ENCODE results near the gene NRGN.

Gene NRGN

DNA sequence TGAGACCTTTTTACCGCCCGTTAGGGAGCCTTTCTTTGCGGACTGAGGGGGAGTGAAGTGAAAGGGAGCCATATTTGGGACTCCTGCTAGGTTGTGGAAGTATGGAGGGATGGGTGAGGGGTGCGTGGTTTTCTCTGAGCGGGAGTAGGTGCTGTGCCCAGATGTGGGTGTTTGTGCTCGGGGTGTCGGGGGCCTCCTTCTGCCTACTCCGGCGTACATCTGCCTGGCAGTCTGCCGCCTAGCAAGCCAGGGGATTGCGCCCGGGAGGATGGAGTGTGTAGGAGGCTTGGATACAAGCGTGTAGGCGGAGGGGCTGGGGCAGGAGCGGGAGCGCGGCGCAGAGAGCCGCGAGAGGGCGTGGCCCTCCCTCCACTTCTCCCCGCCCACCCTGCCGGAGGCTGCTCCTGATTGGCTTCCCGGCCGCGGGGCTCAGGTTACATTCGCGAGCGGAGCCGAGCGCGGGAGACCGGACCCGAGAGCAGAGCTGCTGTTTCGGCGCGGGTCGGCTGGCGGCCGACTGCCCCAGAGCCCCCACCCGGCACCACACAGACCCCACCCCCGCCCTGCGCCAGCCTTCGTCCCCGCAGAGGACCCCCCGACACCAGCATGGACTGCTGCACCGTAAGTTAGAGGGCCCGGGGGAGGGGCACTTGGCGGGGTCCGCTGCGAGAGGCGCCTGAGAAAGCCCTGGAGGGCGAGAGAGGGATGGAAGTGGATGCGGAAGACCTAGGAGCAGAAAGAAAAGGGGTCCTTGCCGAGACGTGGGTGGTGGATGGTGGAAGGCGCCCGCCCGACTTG, at the start of gene NRGN:
TSS of gene NRGN (plus strand) at position 464 of the 798 bp plus-strand sequence. CDS start at position 607, 143 bp downstream.
- DNase-seq, result peak in 47 of 51 donors; percentile 9 to 82 (median 60)

DNA sequence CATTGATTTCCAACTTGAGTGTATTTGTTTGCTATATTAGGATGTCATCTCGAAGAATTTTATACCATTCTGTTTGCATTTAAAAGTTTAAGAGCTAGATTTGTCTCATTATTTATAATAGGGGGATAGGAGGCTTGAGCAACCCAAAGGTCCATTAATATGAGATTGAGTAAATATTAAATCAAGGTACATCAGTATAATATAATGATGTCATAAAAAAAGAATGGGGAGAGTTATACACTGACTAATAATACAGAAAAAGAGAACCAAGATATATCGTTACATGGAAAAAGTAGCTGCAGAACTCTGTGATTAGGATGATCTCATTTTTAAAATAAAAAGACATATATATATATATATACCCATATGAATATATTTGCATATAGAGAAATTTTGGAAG, 46.6 kb upstream of the NRGN start:
- DNase-seq, result no peak

DNA sequence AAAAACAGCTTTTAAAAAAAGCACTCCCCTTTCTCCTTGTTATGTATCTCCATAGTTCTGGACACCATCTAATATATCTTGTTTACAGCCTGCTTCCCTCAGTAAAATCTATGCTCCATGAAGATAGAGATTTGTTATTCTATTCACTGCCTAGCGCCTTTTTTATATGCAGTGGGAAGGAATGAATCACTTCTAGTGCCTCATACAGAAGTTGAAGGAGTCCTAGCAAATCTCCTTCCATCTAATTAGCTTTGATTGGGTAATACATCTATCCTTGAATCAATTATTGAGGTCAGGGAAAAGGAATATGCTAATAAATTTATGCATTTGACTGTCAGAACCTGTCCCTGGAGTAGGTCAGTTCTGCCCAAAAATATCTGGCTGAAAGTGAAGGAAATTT, 40.2 kb upstream of the NRGN start:
- DNase-seq, result no peak

DNA sequence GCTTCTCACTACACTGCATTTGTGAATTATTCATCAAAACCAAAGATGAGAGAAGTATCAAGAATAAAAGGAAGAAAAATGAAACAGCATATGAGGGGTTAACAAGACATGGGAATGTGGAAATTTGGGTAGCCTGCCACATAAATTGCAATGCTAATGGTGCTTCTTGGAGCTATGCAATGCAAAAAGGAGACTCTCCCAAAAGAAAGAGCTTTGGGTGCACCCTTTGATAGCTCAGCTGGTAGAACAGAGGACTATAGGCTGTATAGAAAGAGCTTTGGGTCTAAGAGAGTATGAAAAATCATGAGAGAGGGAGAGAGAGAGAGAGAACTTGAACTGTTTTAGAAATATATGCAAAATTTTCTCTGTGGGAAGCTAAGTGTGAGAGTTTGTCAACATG, 39.7 kb upstream of the NRGN start:
- no peak for DNase-seq

DNA sequence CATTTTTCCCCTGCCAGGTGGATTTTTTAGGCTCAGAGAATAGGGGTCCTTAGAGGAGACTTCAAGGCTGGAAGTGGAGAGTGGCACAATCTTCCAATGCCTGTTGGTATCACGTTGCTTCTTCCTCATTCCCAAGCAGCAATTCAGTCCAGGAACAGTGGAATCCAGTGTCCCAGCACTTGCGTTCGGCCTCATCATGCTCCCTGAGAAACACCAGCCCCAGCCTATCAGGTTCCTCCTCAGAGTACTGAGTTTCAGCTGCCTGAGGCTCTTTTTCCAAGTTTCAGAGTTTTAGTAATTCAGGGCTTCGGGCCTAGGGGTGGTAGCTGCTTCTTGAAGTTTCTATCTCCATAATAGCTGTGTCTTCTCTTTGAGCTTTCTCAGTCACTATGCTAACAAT, 31.9 kb upstream of the NRGN start:
- DNase-seq, result no peak

DNA sequence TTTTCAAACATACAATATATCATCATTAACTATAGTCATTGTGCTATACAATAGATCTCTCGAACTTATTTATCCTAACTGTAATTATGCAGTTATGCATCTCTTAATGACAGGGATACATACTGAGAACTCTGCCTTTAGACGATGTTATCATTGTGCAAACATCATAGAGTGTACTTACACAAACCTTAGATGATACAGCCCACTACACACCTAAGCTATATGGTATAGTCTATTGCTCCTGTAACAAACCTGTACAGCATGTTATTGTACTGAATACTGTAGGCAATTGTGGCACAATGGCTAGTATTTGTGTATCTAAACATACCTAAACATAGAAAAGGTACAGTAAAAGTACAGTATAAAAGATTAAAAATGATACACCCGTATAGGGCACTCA, 27.4 kb upstream of the NRGN start:
- DNase-seq, result no peak

DNA sequence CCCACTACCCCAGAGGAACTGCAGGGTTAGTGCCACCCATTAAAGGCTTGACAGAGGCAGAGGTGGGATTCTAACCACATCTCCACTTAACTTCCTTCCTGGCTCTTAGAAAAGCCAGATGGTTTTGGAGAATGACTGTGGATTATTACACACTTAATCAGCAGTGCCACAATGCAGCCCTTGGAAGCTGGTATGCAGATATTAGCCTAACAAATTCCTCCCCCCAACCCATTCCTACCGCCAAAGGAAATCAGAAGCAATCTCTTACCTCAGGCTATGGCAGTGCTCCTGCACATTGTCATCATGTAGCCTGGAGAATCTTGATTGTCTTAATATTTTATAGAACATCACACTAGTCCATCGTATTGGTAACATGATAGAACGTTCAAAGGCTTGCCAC, 23.2 kb upstream of the NRGN start:
- no peak for DNase-seq

DNA sequence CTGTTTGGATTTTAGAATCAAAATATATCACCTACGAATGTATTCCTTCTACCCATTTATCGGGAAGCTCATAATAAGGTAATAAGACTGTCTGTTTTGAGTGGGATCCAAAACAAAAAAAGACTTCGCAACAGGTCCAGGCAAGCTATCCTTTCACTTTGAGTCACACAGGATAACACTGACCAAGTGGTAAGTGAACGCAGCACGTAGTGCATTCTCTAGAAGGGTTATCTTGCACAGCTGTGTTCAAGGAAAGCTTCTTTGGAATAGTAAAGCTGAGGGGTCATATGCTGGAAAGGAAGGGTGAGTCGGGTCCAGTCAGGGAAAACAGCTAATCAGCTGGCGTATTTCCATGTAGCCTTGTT, 22.3 kb upstream of the NRGN start:
- no peak for DNase-seq

DNA sequence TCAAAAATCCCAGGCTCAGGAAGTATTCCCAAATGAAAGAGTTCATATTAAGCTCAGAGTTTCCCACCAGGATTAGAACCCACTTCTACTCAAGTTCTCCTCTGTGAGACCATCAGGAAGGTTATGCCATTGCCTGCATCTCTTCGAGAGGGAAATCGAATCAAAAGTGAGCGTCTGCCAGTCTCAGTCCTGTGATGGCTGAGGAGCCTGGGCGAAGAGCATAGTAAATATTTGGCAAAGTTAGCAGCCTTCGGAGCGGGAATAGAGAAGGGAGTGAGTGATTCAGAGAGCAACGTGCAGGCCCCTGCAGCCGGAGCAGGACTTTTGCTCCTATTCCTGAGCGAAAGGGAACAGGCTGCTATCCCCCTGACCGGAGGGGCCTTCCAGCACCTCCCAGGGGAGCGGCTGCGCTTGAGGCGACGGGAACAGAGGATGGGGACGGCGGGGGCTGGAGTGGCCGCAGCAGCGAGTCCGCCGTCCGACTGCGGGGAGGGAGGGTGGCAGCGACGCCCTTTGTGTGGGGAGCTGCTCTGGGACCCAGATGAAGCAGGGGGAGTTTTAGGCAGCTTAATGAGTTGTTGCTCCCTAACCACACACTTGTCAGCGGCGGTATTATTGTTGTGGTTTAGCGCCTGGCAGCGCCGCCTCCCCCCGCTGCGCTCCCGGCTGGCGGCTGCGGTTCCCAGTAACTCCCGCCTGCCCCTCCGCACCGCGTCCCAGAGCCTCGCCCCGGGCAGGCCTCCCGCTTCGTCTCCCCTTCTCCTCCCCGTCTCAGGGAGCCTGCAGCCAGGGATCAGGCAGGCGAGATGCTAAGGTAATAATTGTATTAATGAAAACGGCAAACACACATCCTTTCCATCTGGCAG, 21.7 kb upstream of the NRGN start:
- peak in 1 of 51 donors; percentile 14 for DNase-seq

DNA sequence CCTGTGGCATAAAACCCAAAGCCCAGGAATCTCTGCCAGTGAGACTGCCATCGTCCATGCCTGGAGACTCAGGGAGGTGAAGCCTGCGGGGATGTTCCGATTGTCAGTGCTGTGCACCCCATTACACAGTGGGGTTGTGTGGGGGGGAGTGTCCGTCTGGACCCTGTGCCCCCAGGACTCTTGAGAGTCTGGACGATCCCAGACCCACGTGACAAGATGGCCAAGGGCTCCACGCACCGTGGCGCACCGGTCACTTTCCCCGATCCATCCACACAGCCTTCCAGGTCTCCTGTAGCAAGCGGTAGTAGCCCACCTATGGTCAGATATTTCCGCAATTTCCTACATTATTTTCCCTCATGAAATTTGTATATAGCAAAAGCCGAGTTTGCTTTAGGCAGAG, 20.9 kb upstream of the NRGN start:
- DNase-seq, result no peak

DNA sequence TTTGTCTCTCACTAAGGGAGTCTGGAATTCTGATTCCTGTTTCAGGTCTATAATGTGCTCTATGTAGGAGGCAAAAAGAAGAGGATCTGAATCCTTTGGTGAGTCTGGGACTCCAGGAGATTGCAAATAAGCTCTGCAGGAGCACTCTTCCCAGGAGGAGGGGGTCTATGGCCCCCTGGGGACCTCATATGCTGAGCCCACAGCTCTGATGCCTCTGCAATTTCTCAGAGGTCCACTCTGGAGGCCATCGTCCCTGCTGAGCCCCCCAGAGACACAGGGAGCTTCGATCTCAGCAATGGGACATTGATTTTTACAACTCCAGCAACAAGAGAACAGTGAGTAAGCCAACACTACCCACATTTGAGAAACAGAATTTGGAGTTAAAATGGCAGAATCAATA, 20.2 kb upstream of the NRGN start:
- no peak for DNase-seq

DNA sequence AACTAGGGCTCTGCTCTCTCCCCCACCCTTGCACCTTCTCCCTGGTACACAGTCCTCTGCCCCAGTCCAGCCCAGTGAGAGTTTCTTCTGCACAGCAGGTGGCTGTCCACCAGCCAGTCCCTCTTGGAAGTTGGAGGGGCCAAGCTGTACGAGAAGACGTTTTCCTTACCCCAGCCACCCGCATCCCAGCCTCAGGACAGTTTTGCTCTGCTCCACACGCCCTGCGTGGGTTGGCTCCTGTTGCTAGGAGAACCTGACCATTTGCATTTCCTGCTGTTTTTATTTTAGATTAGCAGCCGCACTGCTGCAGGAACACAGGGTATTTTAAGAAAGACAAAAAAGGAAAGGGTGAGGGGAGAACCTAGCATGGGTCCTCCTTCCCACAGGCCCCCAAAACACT, 17.6 kb upstream of the NRGN start:
- DNase-seq, result no peak

DNA sequence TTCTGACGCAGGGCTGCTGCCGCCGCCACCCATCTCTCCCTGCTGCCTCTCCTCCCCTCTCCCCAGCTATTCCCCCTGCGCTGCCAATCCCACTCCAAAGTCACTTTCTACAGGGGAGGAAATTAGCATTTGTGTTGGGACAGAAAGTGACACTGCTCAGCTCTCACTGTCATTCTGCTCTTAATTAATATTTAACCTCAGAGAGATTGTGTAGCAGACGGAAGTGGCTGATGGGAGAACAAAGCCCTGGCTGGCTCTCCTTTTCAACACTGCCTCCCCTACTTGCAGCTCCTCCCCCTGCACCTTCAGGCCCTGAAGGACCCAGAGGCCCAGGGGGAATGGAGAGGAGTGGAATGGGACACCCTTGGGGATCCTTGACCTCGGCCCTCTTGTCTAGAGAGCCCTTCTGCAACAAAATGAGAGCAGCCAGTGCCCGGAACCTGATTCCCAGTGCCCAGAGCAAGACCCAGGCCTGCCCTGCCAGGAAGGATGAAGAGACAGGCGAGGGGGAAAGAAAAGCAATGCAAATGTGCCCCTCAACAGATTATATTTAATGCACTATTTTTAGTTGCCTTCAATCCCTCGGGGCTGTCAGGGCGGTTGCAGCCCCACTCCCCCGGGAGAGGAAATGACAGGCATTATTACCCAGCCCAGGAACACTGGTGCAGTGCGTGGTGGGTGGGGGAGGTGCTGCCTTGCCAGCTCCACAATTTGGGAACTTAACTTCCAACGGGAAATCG, 14.6 kb upstream of the NRGN start:
- no peak for DNase-seq

DNA sequence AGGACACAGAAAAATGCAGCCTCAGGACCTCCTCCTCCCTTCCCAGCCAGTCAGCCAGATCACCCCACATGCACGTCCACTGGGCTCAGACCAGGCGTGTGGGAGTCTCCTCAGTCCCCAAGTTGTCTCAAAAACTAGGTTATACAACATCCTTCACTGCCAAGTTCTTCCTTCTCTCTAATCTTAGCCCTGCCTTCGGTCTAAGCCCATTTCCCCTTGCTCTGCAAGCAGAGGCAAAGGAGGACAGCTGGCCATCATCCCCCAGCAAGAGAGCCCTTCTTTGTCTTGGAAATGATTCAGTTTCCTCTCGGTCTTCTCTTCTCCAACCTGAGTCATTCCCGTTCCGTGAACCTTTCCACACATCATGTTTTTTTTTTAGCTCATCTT, 14.0 kb upstream of the NRGN start:
- DNase-seq, result no peak

DNA sequence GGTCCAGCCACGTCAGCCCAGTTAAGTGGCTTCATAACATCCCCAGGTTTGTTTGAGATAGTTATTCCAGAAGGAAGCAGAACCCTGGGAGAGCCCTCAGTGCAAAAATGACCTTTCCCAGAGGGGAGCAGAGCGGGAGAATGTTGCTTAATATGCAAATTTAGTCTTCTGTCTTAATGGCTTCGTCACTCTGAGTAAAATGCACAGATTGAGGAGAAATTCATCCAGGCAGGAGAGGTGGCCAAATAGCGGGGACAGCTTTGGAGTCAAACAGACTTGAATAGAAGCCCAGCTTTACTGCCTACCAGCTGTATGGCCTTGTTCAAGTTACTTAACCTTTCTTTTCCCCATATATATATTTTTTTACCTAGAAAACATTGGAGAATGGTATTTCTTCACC, 12.3 kb upstream of the NRGN start:
- DNase-seq, result no peak

DNA sequence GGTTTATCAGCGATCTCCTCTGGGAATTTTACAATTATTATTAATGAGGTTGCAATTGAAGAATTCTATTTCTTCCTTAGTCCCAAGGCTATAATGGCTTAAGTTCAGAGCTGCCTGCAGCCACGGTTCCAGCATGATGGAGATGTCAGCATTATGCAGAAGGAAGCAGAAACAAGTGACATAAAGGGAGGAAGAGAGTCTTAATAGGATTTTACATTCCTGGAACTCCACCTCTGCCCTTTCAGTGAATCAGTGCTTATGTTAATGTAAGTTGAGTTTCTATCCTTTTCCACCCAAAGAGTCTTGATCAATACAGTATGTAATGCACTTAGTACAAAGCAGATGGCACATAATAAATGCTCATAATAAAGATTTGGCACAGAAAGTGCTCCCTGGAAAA, 11.6 kb upstream of the NRGN start:
- no peak for DNase-seq

DNA sequence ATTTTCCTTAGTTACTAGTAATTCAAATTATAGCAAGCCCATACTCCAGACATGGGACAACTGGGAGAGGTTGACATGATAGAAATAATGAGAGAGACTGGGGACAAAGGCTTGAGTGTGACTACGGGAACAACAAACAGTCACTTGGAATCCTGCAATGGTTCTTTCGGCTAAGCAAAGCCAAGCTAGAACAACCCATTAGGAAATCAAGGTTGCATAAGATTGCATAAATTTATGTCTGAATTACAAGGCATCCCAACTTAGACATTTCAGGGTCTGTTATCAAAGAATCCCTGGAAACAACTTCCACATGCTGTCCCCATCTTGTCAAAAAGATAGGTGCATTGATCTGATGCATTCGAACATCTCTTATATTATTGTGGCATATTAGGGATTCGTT, 10.2 kb upstream of the NRGN start:
- DNase-seq, result no peak

DNA sequence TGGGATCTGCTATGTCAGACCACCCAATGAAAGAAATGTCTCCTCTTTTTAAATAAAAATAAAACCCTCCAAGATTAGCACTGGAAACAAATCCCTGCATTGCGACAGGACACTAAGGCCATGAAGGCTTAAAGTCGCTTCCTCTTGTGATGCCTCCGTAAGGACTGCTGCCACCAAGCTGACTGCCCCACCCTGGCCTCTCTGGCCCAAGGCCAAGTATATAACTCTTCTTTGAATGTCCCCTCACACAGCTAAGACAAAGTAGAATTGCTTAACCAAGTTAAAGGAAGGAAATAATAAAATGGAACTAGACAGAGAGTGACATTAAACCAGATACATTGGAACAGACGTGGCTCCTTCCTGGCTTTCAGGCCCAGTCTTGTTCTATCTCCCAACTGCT, 7.5 kb upstream of the NRGN start:
- DNase-seq, result no peak

DNA sequence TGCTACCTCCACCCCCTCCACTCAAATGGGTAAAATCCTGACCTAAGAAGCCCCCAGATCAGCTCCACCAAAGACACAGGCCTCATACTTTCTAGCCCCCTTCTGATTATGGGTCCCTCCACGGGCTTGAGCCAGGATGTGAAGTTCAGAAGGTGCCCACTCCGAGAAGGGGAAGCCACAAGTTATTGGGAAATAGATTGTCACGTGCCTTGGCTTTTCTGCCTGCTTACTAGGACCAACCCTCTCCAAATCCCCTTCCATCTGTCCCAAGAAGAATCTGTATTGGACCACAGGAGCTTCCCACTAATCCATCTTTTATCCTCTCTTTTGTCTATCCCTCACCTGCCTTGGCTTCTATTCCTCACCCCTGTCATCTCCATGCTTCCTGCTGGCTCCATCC, 3.0 kb upstream of the NRGN start:
- no peak for DNase-seq

DNA sequence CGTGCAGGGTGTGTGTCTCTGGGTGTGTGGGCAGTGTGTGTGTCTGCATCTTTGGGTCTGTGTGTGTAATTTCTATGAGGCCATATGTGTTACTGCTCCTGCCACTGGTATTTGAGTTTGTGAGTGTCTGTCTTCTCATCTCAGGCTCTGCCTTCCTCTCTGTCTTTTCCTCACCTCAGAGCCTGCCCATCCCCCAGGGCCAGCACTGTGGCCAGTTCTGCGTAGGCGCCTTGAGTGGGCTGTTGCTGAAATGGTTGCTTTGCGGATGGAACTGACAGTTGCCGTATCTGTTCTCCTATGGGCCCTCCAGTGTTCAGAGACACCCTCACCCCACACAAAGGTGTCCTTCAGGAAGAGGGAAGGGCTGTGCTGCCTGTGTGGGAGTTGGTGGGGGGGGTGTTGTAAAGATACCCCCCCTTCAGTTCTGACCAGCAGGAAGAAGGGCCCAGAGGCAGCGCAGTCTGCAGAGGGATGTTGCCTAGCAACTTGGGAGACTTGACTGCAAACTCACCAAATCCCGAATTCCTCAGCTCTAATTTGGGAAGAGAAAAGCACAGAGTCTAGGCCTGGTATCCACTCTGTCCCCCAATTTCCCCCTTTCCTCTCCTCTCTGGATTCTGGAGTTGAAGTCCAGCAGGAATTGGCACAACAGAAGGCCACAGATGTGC, 2.0 kb upstream of the NRGN start:
- peak in 5 of 51 donors; percentile 19 to 44 (median 24) for DNase-seq

DNA sequence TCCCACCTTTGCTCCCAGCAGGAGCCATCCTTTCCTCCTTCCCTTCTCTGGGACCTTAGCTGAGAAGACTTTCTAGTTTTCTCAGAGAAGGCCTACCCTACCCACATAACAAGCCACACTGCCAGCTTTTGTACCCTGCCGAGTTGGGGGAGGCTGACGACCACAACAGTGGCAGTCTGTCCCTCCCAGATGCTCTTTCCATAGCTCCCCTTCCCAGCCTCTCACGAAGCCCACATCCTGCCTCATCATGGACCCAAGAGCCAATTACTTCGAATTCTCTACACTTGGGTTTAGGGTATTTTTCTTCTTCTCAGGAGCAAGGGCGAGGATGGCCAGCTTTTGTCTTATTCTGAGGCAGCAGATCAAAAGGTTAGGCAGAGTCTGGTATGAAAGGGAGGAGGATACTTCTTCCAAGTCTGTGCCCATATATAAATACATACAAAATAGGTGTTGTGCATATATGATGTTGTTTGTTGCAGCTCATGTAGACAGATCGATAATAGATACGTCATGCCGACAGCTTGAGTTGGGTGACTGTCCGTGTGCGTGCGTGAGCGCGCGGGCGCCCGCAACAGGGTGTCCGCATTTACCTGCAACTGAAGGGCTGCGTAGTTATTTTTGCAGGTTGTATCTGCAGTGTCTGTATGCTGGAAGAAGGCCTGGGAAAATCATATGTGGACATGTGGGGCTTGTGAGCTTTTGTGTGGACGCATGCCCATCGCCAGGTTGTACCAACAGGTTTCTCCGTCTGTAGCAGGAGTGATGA, 846 bp upstream of the NRGN start:
- DNase-seq, result no peak
